ENCODE measurements around the gene PARVB.

Gene PARVB

DNA sequence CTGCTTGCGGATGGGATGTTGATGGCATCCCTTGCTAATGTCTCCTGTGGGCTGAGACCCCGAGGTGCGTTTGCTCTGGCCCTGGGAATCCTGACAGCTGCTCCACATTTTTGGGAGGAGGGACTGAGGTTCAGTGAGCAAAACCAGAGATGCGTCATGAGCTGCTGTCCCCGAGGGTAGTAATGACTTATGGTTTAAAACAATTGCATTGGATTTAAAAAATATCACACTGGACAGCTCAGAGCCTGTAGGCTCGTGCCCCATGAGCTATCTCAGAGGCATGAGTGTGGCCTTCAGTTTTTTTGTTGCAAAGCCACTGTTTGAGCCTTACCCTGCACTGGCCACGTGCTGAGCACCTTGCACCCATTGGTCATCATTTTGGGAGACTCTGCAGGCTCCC, 135.7 kb downstream of the PARVB start:
- no peak for DNase-seq (ENCODE audit: low read depth in 2 of 2)

DNA sequence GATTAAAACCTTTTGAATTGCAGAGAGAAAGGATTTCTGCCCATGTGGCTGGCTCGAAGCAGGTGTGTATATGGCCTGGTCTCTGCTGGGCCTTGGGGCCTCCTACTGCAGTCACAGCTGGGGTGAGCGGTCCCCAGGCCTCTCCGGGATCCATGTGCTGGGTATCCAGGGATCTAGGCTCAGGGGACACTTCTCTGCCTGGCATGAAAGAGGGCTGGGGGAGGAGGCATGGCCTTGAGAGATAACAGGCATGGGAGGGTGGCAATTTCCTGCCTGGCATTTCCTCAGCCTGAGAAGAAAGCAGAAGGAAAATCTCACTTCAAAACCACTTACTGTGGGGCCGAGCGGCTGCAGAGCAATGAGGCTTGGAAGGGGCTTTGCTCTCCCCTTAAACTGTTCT, 136.3 kb downstream of the PARVB start:
- DNase-seq (ENCODE audit: low read depth in 2 of 2) = no peak

DNA sequence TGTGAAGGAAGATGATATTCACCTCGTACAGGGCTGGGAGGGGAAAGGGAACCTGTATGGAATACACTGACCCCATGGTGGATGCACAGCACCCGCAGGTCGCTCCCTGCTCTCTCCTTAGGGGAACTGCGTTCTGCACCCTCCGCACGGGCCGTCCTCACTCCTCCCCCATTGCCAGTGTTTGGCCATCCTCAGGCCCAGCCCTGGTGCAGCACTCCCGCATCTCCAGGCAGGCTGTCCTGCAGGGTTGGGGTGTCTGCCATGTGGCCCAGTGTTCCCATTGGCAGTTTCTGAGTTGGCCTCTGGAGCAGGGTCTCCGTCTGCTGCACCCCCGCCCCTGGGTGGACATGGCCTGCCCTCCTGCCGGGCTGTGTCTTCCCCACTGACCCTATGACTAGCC, 137.6 kb downstream of the PARVB start:
- DNase-seq (ENCODE audit: low read depth in 2 of 2) = no peak

DNA sequence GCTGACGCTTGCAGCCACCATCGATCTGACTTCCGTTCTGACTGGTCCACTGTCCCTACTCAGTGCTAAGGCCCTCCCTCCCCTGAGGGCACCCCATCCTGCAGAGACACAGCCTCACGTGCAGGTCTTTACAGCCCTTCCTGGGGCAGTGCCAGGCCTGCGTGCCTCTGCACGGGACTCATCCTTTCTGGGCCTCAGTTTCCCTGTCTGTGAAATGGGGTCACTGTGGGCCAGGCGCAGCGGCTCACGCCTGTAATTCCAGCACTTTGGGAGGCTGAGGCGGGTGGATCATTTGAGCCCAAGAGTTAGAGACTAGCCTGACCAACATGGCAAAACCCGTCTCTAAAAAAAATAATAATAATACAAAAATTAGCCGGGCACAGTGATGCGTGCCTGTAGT, 138.9 kb downstream of the PARVB start:
- DNase-seq (ENCODE audit: low read depth in 2 of 2) = no peak

DNA sequence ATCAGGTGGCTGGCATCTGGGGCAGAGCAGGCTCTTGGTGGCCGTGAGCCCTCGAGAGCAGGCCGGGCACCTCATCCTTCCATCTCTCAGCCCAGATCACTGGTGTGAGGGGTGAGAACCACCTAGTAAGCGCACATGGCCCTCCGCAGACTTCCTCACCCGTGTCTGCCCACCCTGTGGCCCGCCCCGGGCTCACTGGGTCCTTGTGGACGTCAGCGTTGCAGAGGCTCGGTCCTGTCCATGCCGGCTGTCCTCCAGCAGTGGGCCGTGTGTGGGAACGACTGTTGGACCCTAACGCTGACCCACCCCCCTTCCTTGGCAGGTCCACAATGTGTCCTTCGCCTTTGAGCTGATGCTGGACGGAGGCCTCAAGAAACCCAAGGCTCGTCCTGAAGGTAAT, 139.4 kb downstream of the PARVB start:
- no peak for DNase-seq (ENCODE audit: low read depth in 2 of 2)

DNA sequence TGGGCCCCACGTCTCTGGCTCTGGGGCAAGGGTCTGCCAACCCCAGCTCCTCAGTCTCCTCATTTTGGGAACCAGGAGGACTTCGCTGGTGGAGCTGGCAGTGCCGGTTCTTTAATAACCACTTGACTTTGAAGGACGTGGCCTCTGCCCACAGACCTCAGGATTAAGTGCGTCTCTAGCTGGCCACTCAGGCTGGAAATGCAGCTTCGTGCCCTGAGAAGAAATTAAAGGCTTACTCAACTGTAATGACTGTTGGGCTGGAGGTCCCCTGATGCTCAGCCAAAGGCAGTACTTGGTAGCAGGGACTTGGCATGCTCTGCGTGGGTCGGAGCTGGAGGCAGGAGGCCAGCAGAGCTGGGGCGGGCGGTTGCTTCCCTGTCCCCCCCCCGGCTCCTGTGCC, 139.9 kb downstream of the PARVB start:
- no peak for DNase-seq (ENCODE audit: low read depth in 2 of 2)

DNA sequence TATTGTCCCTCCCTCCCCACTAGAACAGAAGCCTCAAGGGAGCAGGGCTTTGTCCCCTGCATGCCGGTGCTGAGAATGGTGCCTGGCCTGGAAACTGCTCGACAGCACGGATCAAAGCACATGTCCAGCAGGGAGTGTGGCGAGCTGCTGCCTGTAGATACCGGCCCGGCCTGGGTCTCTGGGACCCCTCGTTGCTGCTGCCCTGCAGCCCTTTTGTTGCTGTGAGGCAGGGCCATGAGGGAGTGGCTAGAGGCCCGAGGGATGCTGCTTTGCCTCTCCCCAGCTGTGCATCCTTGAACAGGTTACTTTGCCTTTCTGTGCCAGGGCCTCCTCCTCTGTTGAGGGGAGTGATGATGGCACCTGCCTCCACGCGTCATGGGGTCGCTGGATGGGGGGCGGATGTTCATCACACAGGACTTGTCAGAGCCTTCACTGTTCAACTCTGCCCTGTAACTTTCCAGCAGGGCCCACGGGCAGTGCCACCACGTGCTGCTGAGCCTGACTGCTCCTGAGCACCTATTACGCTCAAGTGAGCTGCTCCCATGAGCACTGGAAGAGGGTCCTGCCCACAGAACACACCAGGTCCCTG, 141.3 kb downstream of the PARVB start:
- no peak for DNase-seq (ENCODE audit: low read depth in 2 of 2)

DNA sequence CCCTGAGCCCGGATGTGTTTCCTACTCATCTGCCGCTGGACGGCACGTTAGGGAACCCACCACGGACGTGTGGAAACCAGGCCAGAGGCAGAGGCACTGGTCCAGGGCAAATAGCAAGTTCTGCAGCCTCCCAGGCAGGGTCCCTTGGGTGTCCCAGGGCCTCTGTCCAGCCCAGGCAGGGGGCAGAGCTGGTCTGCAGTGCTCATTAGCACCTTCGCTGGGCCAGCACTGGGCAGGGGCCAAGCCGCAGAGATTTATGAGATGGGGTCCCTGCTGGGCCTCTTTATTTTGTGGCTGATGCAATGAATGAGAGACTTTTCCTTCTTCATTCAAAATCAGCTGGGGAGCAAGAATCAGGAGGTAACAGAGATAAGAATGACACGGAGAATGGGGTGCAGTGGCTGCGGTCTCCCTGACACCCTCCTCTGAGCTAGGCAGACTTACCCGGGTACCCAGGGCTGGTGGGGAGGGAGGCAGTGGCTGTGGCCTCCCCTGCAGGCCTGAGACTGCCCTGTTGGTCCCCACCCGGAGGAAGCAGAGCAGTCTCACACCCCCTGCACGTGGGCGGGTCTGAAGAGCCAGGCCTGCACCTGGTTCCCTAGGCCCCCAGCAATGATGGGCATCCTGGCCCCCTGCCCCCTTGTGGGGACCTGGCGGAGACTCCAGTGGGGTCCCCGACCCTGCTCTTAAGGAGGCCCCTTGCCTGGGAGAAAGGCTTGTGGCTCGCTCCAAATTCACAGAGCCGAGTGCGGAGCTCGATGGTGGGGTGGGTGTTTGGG, 142.6 kb downstream of the PARVB start:
- no peak for DNase-seq (ENCODE audit: low read depth in 2 of 2)

DNA sequence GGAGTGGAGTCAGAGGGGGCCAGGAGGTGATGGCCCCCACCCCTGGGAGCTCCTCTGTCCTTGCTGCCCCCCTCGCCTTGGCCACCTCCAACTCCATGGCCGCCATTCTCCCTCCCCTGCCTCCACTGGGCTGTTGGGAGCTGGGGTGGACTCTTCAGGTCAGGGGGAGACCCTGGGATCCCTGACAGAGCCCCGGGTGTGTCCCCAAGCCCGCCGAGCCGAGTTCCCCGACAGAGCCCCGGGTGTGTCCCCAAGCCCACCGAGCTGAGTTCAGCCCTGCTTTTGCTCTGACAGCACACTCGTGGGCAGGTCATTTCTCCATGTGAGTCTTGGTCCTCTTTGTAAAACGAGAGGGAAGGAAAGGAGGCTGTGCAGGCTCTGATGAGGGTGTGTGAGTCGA, 143.4 kb downstream of the PARVB start:
- DNase-seq (ENCODE audit: low read depth in 2 of 2) = no peak

DNA sequence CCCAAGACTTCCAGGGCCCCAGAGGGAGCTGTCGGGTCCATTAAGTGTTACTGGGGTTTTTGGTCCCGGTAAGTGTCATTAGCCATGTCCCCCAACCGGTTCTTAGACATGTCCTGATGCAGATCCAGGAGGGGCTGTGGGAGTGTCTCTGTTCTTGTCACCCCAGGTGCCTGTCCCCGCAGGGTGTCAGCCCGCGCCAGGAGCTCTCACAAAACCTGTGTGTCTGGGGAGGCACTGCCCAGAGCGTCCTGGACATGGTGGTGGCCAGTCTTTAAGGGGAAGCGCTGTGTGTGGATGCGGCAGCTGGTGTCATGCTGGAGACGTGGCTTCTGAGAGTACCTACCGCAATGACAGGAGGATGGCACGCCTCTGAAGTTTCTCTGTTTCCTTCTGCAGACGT, 144.1 kb downstream of the PARVB start:
- DNase-seq (ENCODE audit: low read depth in 2 of 2) = no peak

DNA sequence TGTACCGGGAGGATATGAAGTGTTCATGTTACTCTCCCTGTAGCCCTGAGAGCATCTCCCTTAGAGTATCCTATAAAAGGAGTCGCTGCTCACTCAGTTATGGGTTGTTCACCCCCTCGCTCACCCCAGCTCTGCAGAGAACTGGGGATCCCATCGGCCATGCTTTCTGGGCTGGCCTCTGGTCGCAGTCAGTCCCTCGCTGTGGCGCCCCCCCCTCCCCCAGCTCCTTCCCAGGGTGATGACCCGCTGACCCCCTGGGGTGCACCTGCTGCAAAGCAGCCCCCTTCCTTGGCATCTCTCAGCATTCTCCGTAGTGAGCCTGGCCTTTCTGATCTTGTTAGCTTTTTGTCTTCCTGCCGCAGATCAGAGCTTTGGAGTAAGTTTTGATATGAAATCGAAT, 146.4 kb downstream of the PARVB start:
- no peak for DNase-seq (ENCODE audit: low read depth in 2 of 2)

DNA sequence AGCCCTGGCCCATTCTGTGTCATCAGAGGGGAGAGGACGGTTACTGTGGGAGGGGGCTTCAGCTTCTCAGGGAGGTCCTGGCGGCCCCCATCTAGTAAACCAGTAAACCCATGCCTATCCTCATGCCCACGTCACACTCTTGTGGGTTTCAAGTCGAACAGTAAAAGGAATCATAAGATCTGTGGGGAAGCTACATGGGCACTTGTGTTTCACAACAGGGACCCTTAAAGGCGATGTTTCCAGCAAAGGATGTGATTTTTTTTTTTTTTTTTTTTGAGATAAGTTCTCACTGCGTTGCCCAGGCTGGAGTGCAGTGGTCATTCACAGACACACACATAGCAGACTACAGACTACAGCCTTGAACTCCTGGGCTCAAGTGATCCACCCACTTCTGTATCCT, 147.5 kb downstream of the PARVB start:
- no peak for DNase-seq (ENCODE audit: low read depth in 2 of 2)

DNA sequence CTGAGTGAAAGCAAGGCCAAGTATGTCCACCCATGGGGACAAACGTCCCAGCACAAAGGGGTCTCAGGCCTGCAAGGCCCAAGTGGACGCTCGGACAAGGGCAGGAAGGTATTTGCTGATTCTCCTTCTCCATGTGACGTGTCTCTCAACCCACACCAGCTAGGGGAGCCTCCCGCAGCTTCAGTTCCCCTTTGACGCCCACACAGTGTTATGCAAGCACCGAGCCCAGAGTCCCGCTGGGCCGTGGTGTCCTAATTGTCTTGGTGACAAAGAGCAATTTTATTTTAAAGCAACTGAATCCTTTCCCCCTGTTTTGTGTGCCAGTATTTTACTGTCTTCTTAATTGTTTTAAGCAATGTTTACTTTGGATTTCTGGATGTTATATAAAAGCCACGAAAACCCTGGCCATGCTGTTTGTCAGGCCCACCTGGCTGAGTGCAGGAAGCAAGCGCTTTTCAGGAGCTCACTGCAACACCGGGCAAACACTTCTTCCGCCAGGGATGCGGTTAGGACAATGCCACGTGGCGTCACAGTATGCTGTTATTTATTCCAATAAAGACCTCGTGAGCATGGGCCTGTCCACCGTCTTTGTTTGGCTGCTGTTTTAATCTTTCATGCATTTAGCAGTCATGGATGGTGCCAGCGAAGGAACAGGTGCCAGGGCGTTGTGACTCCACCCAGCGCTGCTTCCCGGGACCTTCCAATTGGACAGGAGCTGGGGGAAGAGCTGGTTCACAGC, 148.4 kb downstream of the PARVB start:
- no peak for DNase-seq (ENCODE audit: low read depth in 2 of 2)

DNA sequence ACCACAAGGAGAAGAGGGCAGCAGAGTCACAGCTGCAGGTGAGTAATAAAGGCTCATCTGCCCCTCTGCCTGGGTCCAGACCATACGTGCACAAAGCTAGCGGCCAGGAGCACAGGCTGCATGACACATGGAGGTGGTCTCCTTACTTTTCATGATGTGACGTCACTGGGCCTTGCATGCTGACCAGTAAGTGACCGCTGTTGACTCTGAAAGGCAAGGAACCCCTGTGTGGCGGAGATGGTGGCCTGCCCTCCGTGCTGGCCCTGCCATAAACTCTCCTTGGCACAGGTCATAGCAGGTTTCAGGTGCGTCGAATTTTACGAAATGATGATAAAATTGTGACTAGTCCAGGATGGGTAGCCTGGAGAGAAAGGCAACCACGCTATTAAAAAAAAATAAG, 149.1 kb downstream of the PARVB start:
- DNase-seq (ENCODE audit: low read depth in 2 of 2) = no peak

DNA sequence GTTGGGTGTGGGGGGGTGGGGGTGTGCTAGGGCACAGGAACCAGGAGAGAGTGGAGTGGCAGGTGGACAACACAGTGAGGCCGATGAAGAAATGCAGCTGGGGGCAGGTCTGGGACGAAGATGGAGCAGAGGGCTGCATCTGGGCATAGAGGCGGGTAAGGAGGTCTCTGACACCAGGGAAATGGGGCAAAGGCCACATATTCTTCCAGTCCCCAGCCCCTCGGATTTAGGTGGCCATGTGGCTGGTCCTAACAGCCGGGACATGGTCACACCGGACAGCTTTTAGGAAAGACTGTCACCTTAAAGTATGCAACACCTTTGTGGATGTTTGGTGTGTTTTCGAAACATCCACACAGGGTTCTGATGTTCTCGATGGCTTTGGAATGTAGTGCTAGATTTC, 151.6 kb downstream of the PARVB start:
- DNase-seq (ENCODE audit: low read depth in 2 of 2) = no peak

DNA sequence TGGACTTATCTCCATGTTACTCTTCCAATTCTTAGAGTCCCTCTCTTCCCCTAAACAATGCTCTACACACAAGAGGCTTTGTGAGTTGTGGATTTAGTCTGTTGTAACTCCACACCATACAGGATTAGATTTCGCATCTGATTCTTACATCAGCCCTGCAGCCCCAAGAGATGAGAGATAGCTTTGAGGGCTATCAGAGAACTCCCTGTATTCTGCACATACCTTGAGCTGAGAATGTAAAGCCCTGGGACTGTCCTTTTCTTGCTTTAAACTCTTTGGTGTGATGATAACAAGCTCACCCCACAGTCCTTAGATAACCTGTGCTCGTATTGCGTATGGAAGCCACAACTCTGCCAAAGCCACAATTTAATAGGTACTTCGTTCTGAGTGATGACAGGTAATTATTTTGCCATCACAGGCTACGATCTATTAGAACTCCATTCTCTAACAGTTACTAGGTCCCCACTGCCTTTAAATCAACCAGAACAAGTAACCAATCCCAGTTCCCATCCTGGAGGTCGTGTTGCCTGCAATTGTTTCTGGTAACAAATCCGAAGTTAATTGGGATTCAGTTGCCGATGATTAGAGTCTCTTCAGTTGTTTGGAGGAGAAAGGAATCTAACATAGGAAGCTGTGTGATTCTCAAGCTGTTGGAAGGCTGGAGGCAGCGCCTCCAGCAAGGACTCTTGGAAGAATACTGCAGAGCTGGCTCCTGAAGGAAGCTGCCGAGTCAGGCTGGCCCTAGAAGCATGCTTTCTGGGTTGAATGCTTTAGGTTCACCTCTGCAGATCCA, 155.3 kb downstream of the PARVB start:
- DNase-seq (ENCODE audit: low read depth in 2 of 2) = no peak

DNA sequence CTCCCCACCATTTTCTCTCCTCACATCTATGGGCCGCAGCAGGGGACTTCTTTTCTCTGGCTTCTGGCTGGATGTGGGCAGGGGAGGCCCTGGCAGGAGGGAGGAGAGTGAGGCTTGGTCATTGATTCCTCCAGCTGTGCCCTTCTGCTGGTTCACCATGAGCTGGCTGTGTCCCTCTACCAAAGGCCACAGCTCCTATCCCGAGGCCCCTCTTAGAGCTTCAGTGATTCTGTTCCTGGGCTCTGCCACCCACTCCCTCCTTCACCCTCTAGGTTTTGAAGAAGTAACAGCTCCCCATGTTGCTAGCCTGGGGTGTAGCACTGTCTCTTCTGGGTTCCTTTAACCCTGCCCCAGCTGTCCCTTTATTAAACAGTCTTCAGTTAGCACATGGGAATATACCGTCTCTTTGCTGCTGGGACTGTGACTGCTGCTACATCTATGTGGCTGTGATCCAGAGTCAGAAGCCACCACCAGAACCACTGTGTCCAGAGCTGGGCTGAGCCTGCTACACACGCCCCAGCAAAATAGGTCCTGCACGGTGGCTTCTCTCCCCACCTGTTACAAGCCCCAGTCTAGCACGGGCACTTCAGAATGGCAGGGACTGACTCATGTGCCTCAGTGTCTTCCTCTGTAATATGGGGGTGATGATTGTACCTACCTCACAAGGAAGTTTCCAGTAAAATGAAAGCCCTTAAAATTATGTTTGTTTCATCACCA, 156.0 kb downstream of the PARVB start:
- no peak for DNase-seq (ENCODE audit: low read depth in 2 of 2)

DNA sequence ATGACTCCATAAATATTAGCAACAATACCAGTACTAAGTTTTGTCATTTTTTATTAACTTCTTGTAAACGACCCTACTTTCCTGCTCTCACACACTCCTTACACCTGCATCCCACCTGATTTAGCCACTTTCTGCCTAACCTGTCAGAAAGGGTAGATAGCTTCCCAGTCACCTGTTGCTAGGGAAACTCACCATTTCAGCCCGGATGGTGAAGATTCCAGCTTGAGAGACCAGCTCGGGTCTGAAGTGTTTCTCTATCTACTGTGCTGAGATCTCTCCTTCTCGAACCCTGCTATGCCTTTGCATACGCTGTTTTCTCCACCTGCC, 156.6 kb downstream of the PARVB start, which contains the start of gene PARVG:
Gene PARVG (plus strand): TSS at position 220 of the 327 bp plus-strand sequence. CDS start 2,405 bp downstream, outside the sequence.
- no peak for DNase-seq (ENCODE audit: low read depth in 2 of 2)

DNA sequence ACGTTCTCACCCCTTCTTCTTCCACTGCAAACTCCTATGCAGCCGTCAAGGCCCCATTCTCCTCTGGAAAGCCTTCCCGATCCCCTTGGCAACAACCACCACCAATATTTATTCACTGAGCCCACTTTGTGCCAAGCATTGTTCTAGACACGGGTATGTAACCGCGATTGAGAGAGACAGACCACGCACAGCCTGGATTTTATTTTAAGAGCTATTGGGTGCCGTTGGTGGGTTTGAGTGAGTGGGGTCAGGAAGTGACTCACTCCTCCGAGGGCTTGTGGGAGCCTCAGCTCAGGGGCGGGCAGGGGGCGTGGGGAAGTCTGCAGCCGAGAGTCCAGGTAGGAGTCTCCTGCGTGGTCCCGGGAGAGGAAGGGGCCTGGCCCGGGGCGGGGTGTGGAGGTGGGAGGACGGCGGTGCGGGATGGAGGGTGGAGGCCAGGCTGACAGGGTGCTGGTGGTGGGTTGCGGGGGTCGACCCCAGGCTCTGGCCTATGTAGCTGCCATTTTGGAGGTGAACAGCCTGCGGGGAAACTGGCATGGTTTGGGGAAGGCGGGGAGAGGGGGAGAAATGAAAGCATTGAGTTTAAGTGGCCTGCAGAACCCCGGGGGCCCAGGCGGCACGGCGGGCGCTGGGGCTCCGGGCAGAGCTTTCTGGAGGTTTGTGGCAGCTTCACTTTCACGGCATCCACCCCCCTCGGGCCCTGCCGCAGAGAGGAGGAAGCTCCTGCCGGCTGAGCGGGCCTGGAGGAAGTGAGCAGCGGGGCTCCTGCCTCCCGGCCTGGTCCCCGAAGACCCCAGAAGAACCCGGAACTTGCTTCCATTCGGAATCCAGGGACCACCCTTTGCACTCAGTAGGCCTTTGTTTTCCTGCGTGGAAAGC, 157.2 kb downstream of the PARVB start:
- DNase-seq (ENCODE audit: low read depth in 2 of 2) = no peak

DNA sequence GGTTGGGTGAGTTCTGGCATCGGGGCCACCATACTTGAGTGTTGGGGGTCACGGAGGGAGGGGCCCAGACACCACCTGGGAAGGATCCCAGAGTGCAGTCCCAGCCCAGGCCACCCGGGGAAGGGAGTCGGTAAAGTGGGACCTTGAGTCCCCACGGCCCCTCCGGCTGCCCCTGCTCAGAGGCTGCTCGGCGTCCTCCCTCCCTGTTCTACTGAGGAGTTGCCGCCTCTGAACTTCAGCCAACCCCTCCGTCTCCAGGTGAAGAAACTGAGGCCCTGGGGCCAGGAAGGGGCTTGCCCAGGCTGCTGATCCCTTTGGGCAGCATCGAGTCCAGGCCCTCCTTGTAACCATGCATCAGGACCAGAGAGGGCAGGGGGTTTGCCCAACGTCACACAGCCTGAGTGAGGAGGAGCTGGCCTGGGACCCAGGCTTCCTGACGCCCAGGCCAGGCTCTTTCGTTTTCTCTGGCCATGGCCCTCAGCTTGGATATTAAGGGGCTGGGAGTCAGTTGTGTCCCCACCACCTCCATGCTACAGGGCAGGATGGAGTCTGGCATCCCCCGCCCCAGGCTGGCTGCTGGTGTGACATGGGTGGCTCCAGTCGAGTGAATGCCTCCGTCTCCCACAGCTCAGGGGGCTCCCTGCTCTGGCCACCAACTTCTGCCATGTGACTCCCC, 157.9 kb downstream of the PARVB start:
- no peak for DNase-seq (ENCODE audit: low read depth in 2 of 2)

Data from fibroblast of skin of left biceps (primary cell).